ENCODE measurements around the gene KRTAP12-3. TPM values are rescaled to one million over a fixed set of nuclear protein-coding genes. Genes with fewer than 3 reads are reported as not detected.
"Not testable (repeated sequence)": the region's sequence is repeated elsewhere in the genome, so short reads cannot be mapped to it uniquely, and the experiment has no call there.

Gene KRTAP12-3
- total RNA-seq, 1 donor from 2014 or later, result not detected

GRCh38 chr21:44640761-44641160 lies 17.0 kb upstream of the KRTAP12-3 start:
- H3K4me2 ChIP-seq, result no peak overlapping the region
- H3K36me3 ChIP-seq, result no peaks in the 10 kb centered on the region
- no peaks in the 10 kb centered on the region for H3K79me2 ChIP-seq (ENCODE audit: low read depth)
- no peak for TF ChIP-seq CTCF (IDR thresholded peaks at IDR 0.05)
- no peak for TF ChIP-seq EZH2phosphoT487 (IDR thresholded peaks at IDR 0.05)
- no peak for TF ChIP-seq EZH2 (IDR thresholded peaks at IDR 0.05)
- no peak overlapping the region for H2AFZ ChIP-seq (replicated peaks)
- DNase-seq (ENCODE audit: low spot score), result no peak
- H3K9me3 ChIP-seq (ENCODE audit: low read depth), result peaks cover 8% of the 10 kb centered on the region
- H3K4me1 ChIP-seq, result peaks cover 11% of the 10 kb centered on the region
- no peak overlapping the region for H3K4me3 ChIP-seq
- H3K4me3 Mint-ChIP-seq, result no peak overlapping the region
- no peaks in the 10 kb centered on the region for H3K36me3 Mint-ChIP-seq
- H3F3A ChIP-seq (ENCODE audit: low read depth), result peaks cover 9% of the 10 kb centered on the region
- no peak overlapping the region for H3K27ac ChIP-seq
- no peaks in the 10 kb centered on the region for H4K20me1 ChIP-seq (ENCODE audit: low read depth)
- H3K27ac Mint-ChIP-seq, result no peak overlapping the region
- H3K9me3 Mint-ChIP-seq, result peaks cover 30% of the 10 kb centered on the region
- H3K27me3 ChIP-seq, result no peaks in the 10 kb centered on the region
- peaks cover 12% of the 10 kb centered on the region for H3K27me3 Mint-ChIP-seq (ENCODE audit: insufficient read depth, low read depth)
- H3K9ac ChIP-seq, result no peak overlapping the region
- peaks cover 16% of the 10 kb centered on the region for H3K4me1 Mint-ChIP-seq

DNA sequence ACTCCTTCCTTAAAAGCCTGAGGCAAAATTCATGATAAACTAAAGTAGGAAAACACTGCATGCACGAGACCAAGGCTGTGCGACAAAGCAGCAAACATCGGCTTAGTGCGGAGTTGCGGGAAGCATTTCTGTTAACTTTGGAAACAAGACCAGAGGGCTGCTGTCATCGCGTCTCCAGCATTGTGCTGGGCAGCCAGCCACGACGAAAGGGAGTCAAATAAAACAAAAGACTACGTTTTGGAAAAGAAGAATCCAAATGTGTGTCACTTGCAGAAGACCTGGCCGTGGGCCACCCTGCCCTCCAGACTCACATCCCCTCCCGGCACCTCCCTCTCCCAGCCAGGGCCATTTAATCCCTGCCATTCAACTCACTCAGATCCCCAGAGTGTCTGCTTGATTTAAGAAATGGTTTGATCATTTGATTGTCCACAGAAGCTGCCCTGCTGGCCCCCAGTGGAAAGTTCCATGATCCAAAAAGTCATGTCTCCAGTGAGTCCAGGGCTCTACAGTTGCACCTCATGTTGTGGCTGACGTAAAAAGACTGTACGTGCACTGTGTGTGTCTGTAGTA lies 13.9 kb upstream of the KRTAP12-3 start:
- no peak overlapping the region for H3K4me3 ChIP-seq
- H3K27me3 ChIP-seq, result no peaks in the 10 kb centered on the region
- Mint-ChIP-seq H3K36me3 (no peaks in the 10 kb centered on the region), H3K9me3 (peaks cover 36% of the 10 kb centered on the region), H3K27ac (no peak overlapping the region), H3K27me3 (ENCODE audit: insufficient read depth, low read depth) (peaks cover 18% of the 10 kb centered on the region), H3K4me1 (peaks cover 15% of the 10 kb centered on the region), H3K4me3 (no peak overlapping the region)
- no peak for TF ChIP-seq EZH2phosphoT487 (IDR thresholded peaks at IDR 0.05)
- TF ChIP-seq EZH2 (IDR thresholded peaks at IDR 0.05), result no peak
- no peak for TF ChIP-seq CTCF (IDR thresholded peaks at IDR 0.05)
- DNase-seq (ENCODE audit: low spot score), result peak; percentile 37
- peaks cover 8% of the 10 kb centered on the region for H3K9me3 ChIP-seq (ENCODE audit: low read depth)
- H4K20me1 ChIP-seq (ENCODE audit: low read depth), result no peaks in the 10 kb centered on the region
- H3K4me1 ChIP-seq, result peaks cover 19% of the 10 kb centered on the region
- H3K36me3 ChIP-seq, result no peaks in the 10 kb centered on the region
- no peak overlapping the region for H3K27ac ChIP-seq
- H3K79me2 ChIP-seq (ENCODE audit: low read depth), result no peaks in the 10 kb centered on the region
- no peak overlapping the region for H3K4me2 ChIP-seq
- peaks cover 16% of the 10 kb centered on the region for H3F3A ChIP-seq (ENCODE audit: low read depth)
- no peak overlapping the region for H3K9ac ChIP-seq
- H2AFZ ChIP-seq (replicated peaks), result peak overlapping the region; percentile 31

DNA sequence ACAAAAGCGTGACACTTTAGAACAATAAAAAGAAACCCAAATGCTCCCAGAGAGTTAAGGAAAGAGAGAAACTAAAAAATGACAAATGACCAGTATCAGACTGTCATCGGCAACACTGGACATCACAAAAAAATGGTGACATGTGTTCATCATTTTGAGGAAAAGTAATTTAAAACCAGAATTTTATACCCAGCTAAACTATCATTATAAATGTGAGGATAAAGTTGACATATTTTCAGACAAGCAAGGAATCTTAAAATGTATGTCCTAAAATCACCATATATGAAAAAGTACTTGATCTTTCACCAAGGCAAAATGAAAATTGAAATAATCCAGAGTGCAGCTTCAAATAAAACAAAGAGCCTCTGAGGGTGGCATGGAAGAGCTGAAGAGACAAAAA lies 12.9 kb upstream of the KRTAP12-3 start:
- H3K27me3 Mint-ChIP-seq (ENCODE audit: insufficient read depth, low read depth), result peaks cover 14% of the 10 kb centered on the region
- Histone ChIP-seq H3K36me3 (no peaks in the 10 kb centered on the region), H3F3A (ENCODE audit: low read depth) (peaks cover 16% of the 10 kb centered on the region), H3K27me3 (no peaks in the 10 kb centered on the region), H2AFZ (replicated peaks) (no peak overlapping the region), H3K4me3 (no peak overlapping the region), H3K4me2 (no peak overlapping the region), H3K9me3 (ENCODE audit: low read depth) (peaks cover 8% of the 10 kb centered on the region), H4K20me1 (ENCODE audit: low read depth) (no peaks in the 10 kb centered on the region), H3K9ac (no peak overlapping the region), H3K4me1 (peaks cover 19% of the 10 kb centered on the region), H3K79me2 (ENCODE audit: low read depth) (no peaks in the 10 kb centered on the region), H3K27ac (no peak overlapping the region)
- H3K4me1 Mint-ChIP-seq, result peaks cover 15% of the 10 kb centered on the region
- no peak overlapping the region for H3K4me3 Mint-ChIP-seq
- TF ChIP-seq EZH2phosphoT487 (IDR thresholded peaks at IDR 0.05) (no peak), EZH2 (IDR thresholded peaks at IDR 0.05) (no peak), CTCF (IDR thresholded peaks at IDR 0.05) (no peak)
- DNase-seq (ENCODE audit: low spot score), result no peak
- no peaks in the 10 kb centered on the region for H3K36me3 Mint-ChIP-seq
- no peak overlapping the region for H3K27ac Mint-ChIP-seq
- peaks cover 35% of the 10 kb centered on the region for H3K9me3 Mint-ChIP-seq

DNA sequence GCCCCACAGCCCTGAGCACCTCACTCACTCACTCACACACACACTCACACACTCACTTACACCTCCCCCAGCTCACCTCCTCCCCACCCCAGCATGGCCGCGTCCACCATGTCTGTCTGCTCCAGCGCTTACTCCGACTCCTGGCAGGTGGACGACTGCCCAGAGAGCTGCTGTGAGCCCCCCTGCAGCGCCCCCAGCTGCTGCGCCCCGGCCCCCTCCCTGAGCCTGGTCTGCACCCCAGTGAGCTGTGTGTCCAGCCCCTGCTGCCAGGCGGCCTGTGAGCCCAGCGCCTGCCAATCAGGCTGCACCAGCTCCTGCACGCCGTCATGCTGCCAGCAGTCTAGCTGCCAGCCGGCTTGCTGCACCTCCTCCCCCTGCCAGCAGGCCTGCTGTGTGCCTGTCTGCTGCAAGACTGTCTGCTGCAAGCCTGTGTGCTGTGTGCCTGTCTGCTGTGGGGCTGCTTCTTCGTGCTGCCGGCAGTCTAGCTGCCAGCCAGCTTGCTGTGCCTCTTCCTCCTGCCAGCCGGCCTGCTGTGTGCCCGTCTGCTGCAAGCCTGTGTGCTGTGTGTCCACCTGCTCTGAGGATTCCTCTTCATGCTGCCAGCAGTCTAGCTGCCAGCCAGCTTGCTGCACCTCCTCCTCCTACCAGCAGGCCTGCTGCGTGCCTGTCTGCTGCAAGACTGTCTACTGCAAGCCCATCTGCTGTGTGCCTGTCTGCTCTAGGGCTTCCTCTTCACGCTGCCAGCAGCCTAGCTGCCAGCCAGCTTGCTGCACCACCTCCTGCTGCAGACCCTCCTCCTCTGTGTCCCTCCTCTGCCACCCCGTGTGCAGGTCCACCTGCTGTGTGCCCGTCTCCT lies 11.1 kb upstream of the KRTAP12-3 start, which contains the start of gene KRTAP10-11:
KRTAP10-11 (plus strand) TSS at position 49 of the 856 bp plus-strand sequence; CDS start at position 94, 45 bp downstream.
- H3K36me3 ChIP-seq; H3K36me3 Mint-ChIP-seq; H3K9ac ChIP-seq; H3K9me3 ChIP-seq (ENCODE audit: low read depth); H3K4me3 Mint-ChIP-seq; H3K27me3 ChIP-seq; H3K27ac Mint-ChIP-seq; H3K27ac ChIP-seq; H3K4me3 ChIP-seq; H3K79me2 ChIP-seq (ENCODE audit: low read depth); H4K20me1 ChIP-seq (ENCODE audit: low read depth): not testable (repeated sequence)
- peaks cover 15% of the 10 kb centered on the region for H3K4me1 Mint-ChIP-seq
- peaks cover 19% of the 10 kb centered on the region for H3K4me1 ChIP-seq
- H3F3A ChIP-seq (ENCODE audit: low read depth), result peaks cover 16% of the 10 kb centered on the region
- DNase-seq (ENCODE audit: low spot score), result peak; percentile 20
- peak within 1 kb of the TSS; percentile 8 for H3K4me2 ChIP-seq
- peaks cover 35% of the 10 kb centered on the region for H3K9me3 Mint-ChIP-seq
- peaks cover 12% of the 10 kb centered on the region for H3K27me3 Mint-ChIP-seq (ENCODE audit: insufficient read depth, low read depth)
- H2AFZ ChIP-seq (replicated peaks), result peak within 1 kb of the TSS; percentile 76
